K562 (cell line): ENCODE data around the gene TMEM120B.

Experiments
- FOXJ3 ChIP-seq: sonication (generic); formaldehyde crosslinking; IDR thresholded peaks from 2 replicates; pipeline ENCODE4 v1.4.0; 2020; ENCODE audit warnings: mild to moderate bottlenecking, missing genetic modification reagents
- SAP30 ChIP-seq: fragments of 200-600 bp; sonication (generic); IDR thresholded peaks from 2 replicates; pipeline ENCODE4 v1.6.1; 2012; ENCODE audit warnings: borderline replicate concordance, low read depth, mild to moderate bottlenecking, moderate library complexity, low read length, control low read depth, inconsistent platforms; ENCODE audit not compliant: insufficient read depth, poor library complexity, severe bottlenecking
- ZNF197 ChIP-seq: fragments of 200-800 bp; sonication (Bioruptor generic); IDR thresholded peaks from 2 replicates; pipeline ENCODE4 v1.6.1; 2016; ENCODE audit warnings: low read depth, missing genetic modification characterization, missing compliant biosample characterization
- TF ChIP-seq, protein P1 (sequence below): sonication (generic); formaldehyde crosslinking; IDR thresholded peaks from 2 replicates; pipeline ENCODE4 v1.8.0; 2023; ENCODE audit warnings: missing genetic modification reagents, mild to moderate bottlenecking, borderline replicate concordance
- TF ChIP-seq, protein P2 (sequence below), 3 experiments: IDR thresholded peaks in 2 of 3; conservative IDR thresholded peaks in 1 of 3; 2 replicates each; pipeline ENCODE4 v1.5.1; 2011 to 2012; ENCODE audit warnings: low read length in 3 of 3, mild to moderate bottlenecking in 3 of 3, control low read depth in 2 of 3, improper control_type of control experiment in 1 of 3, inconsistent platforms in 1 of 3, low read depth in 1 of 3, mixed read lengths in 1 of 3, moderate library complexity in 1 of 3; ENCODE audit not compliant: insufficient read depth in 2 of 3

DNA sequence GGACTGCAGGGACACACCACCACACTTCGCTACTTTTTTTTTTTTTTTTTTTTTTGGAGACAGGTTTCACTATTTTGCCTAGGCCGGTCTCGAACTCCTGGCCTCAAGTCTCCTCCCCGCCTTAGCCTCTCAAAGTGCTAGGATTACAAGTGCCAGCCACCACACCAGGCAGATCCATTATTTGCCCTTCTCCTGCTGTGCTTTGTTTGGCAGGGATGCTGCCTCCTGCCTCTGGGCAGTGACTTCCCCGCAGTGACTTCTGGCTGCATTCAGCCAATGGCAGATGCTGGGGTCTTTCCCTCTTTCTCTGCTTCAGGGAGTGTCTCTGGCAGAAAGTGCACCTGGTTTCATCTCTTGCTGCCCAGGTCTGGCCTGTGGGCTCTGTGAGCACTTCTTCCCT lies 36.4 kb upstream of the TMEM120B start:
- TF ChIP-seq SAP30 (no peak), ZNF197 (CRISPR knock-in tag) (no peak), FOXJ3 (CRISPR knock-in tag) (no peak)
- TF ChIP-seq, protein P1, sequence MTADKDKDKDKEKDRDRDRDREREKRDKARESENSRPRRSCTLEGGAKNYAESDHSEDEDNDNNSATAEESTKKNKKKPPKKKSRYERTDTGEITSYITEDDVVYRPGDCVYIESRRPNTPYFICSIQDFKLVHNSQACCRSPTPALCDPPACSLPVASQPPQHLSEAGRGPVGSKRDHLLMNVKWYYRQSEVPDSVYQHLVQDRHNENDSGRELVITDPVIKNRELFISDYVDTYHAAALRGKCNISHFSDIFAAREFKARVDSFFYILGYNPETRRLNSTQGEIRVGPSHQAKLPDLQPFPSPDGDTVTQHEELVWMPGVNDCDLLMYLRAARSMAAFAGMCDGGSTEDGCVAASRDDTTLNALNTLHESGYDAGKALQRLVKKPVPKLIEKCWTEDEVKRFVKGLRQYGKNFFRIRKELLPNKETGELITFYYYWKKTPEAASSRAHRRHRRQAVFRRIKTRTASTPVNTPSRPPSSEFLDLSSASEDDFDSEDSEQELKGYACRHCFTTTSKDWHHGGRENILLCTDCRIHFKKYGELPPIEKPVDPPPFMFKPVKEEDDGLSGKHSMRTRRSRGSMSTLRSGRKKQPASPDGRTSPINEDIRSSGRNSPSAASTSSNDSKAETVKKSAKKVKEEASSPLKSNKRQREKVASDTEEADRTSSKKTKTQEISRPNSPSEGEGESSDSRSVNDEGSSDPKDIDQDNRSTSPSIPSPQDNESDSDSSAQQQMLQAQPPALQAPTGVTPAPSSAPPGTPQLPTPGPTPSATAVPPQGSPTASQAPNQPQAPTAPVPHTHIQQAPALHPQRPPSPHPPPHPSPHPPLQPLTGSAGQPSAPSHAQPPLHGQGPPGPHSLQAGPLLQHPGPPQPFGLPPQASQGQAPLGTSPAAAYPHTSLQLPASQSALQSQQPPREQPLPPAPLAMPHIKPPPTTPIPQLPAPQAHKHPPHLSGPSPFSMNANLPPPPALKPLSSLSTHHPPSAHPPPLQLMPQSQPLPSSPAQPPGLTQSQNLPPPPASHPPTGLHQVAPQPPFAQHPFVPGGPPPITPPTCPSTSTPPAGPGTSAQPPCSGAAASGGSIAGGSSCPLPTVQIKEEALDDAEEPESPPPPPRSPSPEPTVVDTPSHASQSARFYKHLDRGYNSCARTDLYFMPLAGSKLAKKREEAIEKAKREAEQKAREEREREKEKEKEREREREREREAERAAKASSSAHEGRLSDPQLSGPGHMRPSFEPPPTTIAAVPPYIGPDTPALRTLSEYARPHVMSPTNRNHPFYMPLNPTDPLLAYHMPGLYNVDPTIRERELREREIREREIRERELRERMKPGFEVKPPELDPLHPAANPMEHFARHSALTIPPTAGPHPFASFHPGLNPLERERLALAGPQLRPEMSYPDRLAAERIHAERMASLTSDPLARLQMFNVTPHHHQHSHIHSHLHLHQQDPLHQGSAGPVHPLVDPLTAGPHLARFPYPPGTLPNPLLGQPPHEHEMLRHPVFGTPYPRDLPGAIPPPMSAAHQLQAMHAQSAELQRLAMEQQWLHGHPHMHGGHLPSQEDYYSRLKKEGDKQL (CRISPR knock-in tag): no peak
- TF ChIP-seq, protein P2, sequence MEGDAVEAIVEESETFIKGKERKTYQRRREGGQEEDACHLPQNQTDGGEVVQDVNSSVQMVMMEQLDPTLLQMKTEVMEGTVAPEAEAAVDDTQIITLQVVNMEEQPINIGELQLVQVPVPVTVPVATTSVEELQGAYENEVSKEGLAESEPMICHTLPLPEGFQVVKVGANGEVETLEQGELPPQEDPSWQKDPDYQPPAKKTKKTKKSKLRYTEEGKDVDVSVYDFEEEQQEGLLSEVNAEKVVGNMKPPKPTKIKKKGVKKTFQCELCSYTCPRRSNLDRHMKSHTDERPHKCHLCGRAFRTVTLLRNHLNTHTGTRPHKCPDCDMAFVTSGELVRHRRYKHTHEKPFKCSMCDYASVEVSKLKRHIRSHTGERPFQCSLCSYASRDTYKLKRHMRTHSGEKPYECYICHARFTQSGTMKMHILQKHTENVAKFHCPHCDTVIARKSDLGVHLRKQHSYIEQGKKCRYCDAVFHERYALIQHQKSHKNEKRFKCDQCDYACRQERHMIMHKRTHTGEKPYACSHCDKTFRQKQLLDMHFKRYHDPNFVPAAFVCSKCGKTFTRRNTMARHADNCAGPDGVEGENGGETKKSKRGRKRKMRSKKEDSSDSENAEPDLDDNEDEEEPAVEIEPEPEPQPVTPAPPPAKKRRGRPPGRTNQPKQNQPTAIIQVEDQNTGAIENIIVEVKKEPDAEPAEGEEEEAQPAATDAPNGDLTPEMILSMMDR (IDR thresholded peaks at IDR 0.05 in 2 of 3, conservative IDR thresholded peaks at IDR 0.05 in 1 of 3; ENCODE audit: insufficient read depth in 2 of 3, low read depth in 1 of 3, low read length in 3 of 3): no peak
